CD4-positive, CD25-positive, alpha-beta regulatory T cell (primary cell): ENCODE results near the gene MGAT5. TPM values are rescaled to one million over a fixed set of nuclear protein-coding genes. Genes with fewer than 3 reads are reported as not detected.

Experiments
- ATAC-seq, 2 donors: fragments of 150-1000 bp; cut with Tn5 transposase; one replicate each; pipeline ENCODE4 v1.10.0; 2021; ENCODE audit warnings: low read depth in 2 of 2, moderate number of reproducible peaks in 2 of 2, moderate library complexity in 1 of 2
- DNase-seq, 3 donors: peaks; one replicate each; pipeline versions ENCODE4 v3.0.0 to v3.0.0-alpha.2; 2012 to 2022; ENCODE audit warnings: mixed read lengths in 1 of 3
- H3K27ac ChIP-seq: one replicate; pipeline ENCODE4 v1.7.0; 2013; ENCODE audit warnings: mild to moderate bottlenecking, low read length; ENCODE audit not compliant: insufficient read depth, poor library complexity, severe bottlenecking
- H3K27me3 ChIP-seq: one replicate; pipeline ENCODE4 v1.7.0; 2013; ENCODE audit warnings: low read length; ENCODE audit not compliant: control insufficient read depth, insufficient read depth
- H3K36me3 ChIP-seq: one replicate; pipeline ENCODE4 v1.7.0; 2013; ENCODE audit warnings: mild to moderate bottlenecking, low read length, moderate library complexity; ENCODE audit not compliant: control insufficient read depth, insufficient read depth
- H3K4me1 ChIP-seq: 2 replicates; pipeline ENCODE4 v1.7.0; 2013; ENCODE audit warnings: mild to moderate bottlenecking, low read length; ENCODE audit not compliant: insufficient read depth, control insufficient read depth, poor library complexity, severe bottlenecking
- H3K4me3 ChIP-seq: one replicate; pipeline ENCODE4 v1.7.0; 2013; ENCODE audit warnings: low read depth, mild to moderate bottlenecking, low read length, moderate library complexity
- H3K9me3 ChIP-seq, 2 experiments: 1 replicate in 1 of 2; 2 replicates in 1 of 2; pipeline ENCODE4 v1.7.0; 2013; ENCODE audit warnings: low read length in 2 of 2, mild to moderate bottlenecking in 1 of 2, moderate library complexity in 1 of 2; ENCODE audit not compliant: control insufficient read depth in 2 of 2
- H3K27ac Mint-ChIP-seq, 3 donors: one replicate each; pipeline ENCODE4 v1.8.0; 2020 to 2022; ENCODE audit warnings: mild to moderate bottlenecking in 3 of 3, mixed read lengths in 3 of 3, moderate library complexity in 2 of 3
- H3K27me3 Mint-ChIP-seq: one replicate; pipeline ENCODE4 v1.8.0; 2022; ENCODE audit warnings: mild to moderate bottlenecking, mixed read lengths
- H3K36me3 Mint-ChIP-seq: one replicate; pipeline ENCODE4 v1.8.0; 2020; ENCODE audit warnings: mixed read lengths
- H3K4me1 Mint-ChIP-seq, 4 donors: one replicate each; pipeline ENCODE4 v1.8.0; 2020 to 2022; ENCODE audit warnings: mixed read lengths in 4 of 4, mild to moderate bottlenecking in 1 of 4
- H3K4me3 Mint-ChIP-seq, 4 donors: one replicate each; pipeline ENCODE4 v1.8.0; 2020 to 2022; ENCODE audit warnings: mild to moderate bottlenecking in 4 of 4, mixed read lengths in 4 of 4, moderate library complexity in 3 of 4
- H3K9me3 Mint-ChIP-seq, 7 donors: one replicate each; pipeline ENCODE4 v1.8.0; 2020 to 2022; ENCODE audit warnings: mixed read lengths in 7 of 7, mild to moderate bottlenecking in 3 of 7, moderate library complexity in 2 of 7
- polyA plus RNA-seq, 4 donors: library from polyadenylated mRNA; unstranded; fragments of 300-500 nt; fragmentation: Illumina TruSeq; gene quantifications; one replicate each; pipeline ENCODE4 v1.2.3, GENCODE V29; 2021
- total RNA-seq: library from RNA; stranded (reverse); gene quantifications from one replicate; pipeline ENCODE4 v1.2.3, GENCODE V29; 2022

Gene MGAT5
- total and polyA plus RNA-seq, 5 donors from 2014 or later, result 3.6 to 68.8 (median 6.9) TPM

- Mint-ChIP-seq H3K27me3 (no peaks in the 10 kb centered on the region), H3K4me3 (peak overlapping the region in 1 of 4 donors; percentile 80), H3K27ac (no peak overlapping the region), H3K9me3 (no peaks in the 10 kb centered on the region), H3K36me3 (peaks cover 7% of the 10 kb centered on the region), H3K4me1 (peaks cover 30 to 91% (median 67%) of the 10 kb centered on the region in 4 donors)
- Histone ChIP-seq H3K27me3 (no peaks in the 10 kb centered on the region), H3K9me3 (no peaks in the 10 kb centered on the region), H3K4me3 (no peak overlapping the region), H3K27ac (no peak overlapping the region), H3K36me3 (no peaks in the 10 kb centered on the region), H3K4me1 (peaks cover 48% of the 10 kb centered on the region)
- no peak for DNase-seq
- no peak for ATAC-seq
Observed at GRCh38 chr2:134246154-134246874, 7.6 kb upstream of the MGAT5 start.

- DNase-seq, result no peak
- Histone ChIP-seq H3K36me3 (no peaks in the 10 kb centered on the region), H3K27ac (no peak overlapping the region), H3K9me3 (no peaks in the 10 kb centered on the region), H3K27me3 (no peaks in the 10 kb centered on the region), H3K4me3 (peak overlapping the region; percentile 2), H3K4me1 (peaks cover 54% of the 10 kb centered on the region)
- Mint-ChIP-seq H3K27me3 (no peaks in the 10 kb centered on the region), H3K4me3 (peak overlapping the region in 1 of 4 donors; percentile 7), H3K27ac (no peak overlapping the region), H3K4me1 (peaks cover 38 to 95% (median 71%) of the 10 kb centered on the region in 4 donors), H3K36me3 (peaks cover 11% of the 10 kb centered on the region), H3K9me3 (no peaks in the 10 kb centered on the region)
- ATAC-seq, result no peak
Observed at GRCh38 chr2:134247679-134248078, 6.2 kb upstream of the MGAT5 start.

GRCh38 chr2:134248913-134249312 lies 5.0 kb upstream of the MGAT5 start:
- no peak overlapping the region for H3K27ac ChIP-seq

GRCh38 chr2:134249755-134250154 lies 4.1 kb upstream of the MGAT5 start:
- Mint-ChIP-seq H3K4me1 (peaks cover 41 to 89% (median 67%) of the 10 kb centered on the region in 4 donors), H3K27ac (peak overlapping the region in 1 of 3 donors; percentile 1), H3K27me3 (no peaks in the 10 kb centered on the region), H3K9me3 (peaks cover 0 to 1% (median 0%) of the 10 kb centered on the region in 7 donors), H3K36me3 (peaks cover 28% of the 10 kb centered on the region), H3K4me3 (peak overlapping the region; percentile 1 to 57 (median 10))
- H3K27ac ChIP-seq, result no peak overlapping the region
- peaks cover 7% of the 10 kb centered on the region for H3K36me3 ChIP-seq
- H3K27me3 ChIP-seq, result no peaks in the 10 kb centered on the region
- peaks cover 58% of the 10 kb centered on the region for H3K4me1 ChIP-seq
- H3K4me3 ChIP-seq, result peak overlapping the region; percentile 56
- ATAC-seq, result peak; percentile 19 to 27
- no peaks in the 10 kb centered on the region for H3K9me3 ChIP-seq
- peak in 1 of 3 donors; percentile 34 for DNase-seq

More at GRCh38 chr2:134248913-134249312, 5.0 kb upstream of the MGAT5 start:
- Mint-ChIP-seq H3K27me3 (no peaks in the 10 kb centered on the region), H3K9me3 (peaks cover 0 to 1% (median 0%) of the 10 kb centered on the region in 7 donors), H3K4me3 (peak overlapping the region in 1 of 4 donors; percentile 8), H3K27ac (peak overlapping the region in 2 of 3 donors; percentile 1 to 90), H3K36me3 (peaks cover 20% of the 10 kb centered on the region), H3K4me1 (peaks cover 44 to 94% (median 71%) of the 10 kb centered on the region in 4 donors)
- ATAC-seq (no peak), DNase-seq (no peak)
- H3K9me3 ChIP-seq, result no peaks in the 10 kb centered on the region
- no peaks in the 10 kb centered on the region for H3K36me3 ChIP-seq
- H3K27me3 ChIP-seq, result no peaks in the 10 kb centered on the region
- H3K4me3 ChIP-seq, result no peak overlapping the region
- H3K4me1 ChIP-seq, result peaks cover 65% of the 10 kb centered on the region

- no peak overlapping the region for H3K4me3 ChIP-seq
Observed at GRCh38 chr2:134250840-134251461, 2.9 kb upstream of the MGAT5 start.

GRCh38 chr2:134252092-134252750 lies 1.7 kb upstream of the MGAT5 start:
- no peaks in the 10 kb centered on the region for H3K9me3 ChIP-seq
- H3K4me3 ChIP-seq, result no peak overlapping the region
- H3K36me3 ChIP-seq, result peaks cover 10% of the 10 kb centered on the region
- Mint-ChIP-seq H3K27ac (peak overlapping the region in 1 of 3 donors; percentile 69), H3K36me3 (peaks cover 36% of the 10 kb centered on the region), H3K9me3 (peaks cover 0 to 1% (median 0%) of the 10 kb centered on the region in 7 donors), H3K4me1 (peaks cover 33 to 81% (median 53%) of the 10 kb centered on the region in 4 donors), H3K27me3 (no peaks in the 10 kb centered on the region), H3K4me3 (peak overlapping the region in 3 of 4 donors; percentile 9 to 49 (median 18))
- DNase-seq (no peak), ATAC-seq (peak in 1 of 2 donors; percentile 29)
- no peaks in the 10 kb centered on the region for H3K27me3 ChIP-seq
- H3K27ac ChIP-seq, result no peak overlapping the region
- H3K4me1 ChIP-seq, result peaks cover 45% of the 10 kb centered on the region

More at GRCh38 chr2:134250840-134251461, 2.9 kb upstream of the MGAT5 start:
- peaks cover 0 to 1% (median 0%) of the 10 kb centered on the region in 7 donors for H3K9me3 Mint-ChIP-seq
- Histone ChIP-seq H3K36me3 (peaks cover 10% of the 10 kb centered on the region), H3K4me1 (peaks cover 49% of the 10 kb centered on the region), H3K27ac (no peak overlapping the region), H3K9me3 (no peaks in the 10 kb centered on the region), H3K27me3 (no peaks in the 10 kb centered on the region)
- no peaks in the 10 kb centered on the region for H3K27me3 Mint-ChIP-seq
- H3K27ac Mint-ChIP-seq, result peak overlapping the region in 1 of 3 donors; percentile 81
- peaks cover 36% of the 10 kb centered on the region for H3K36me3 Mint-ChIP-seq
- H3K4me1 Mint-ChIP-seq, result peaks cover 41 to 84% (median 60%) of the 10 kb centered on the region in 4 donors
- H3K4me3 Mint-ChIP-seq, result peak overlapping the region in 1 of 4 donors; percentile 35
- DNase-seq (no peak), ATAC-seq (no peak)

- ATAC-seq (no peak), DNase-seq (peak in 1 of 3 donors; percentile 36)
- no peak overlapping the region for H3K4me3 ChIP-seq
- peaks cover 0 to 1% (median 0%) of the 10 kb centered on the region in 7 donors for H3K9me3 Mint-ChIP-seq
- H3K27me3 Mint-ChIP-seq, result no peaks in the 10 kb centered on the region
- no peak overlapping the region for H3K4me3 Mint-ChIP-seq
- peaks cover 33 to 81% (median 57%) of the 10 kb centered on the region in 4 donors for H3K4me1 Mint-ChIP-seq
- no peak overlapping the region for H3K27ac Mint-ChIP-seq
- peaks cover 36% of the 10 kb centered on the region for H3K36me3 Mint-ChIP-seq
- no peak overlapping the region for H3K27ac ChIP-seq
- no peaks in the 10 kb centered on the region for H3K27me3 ChIP-seq
- no peaks in the 10 kb centered on the region for H3K9me3 ChIP-seq
- peaks cover 10% of the 10 kb centered on the region for H3K36me3 ChIP-seq
- peaks cover 50% of the 10 kb centered on the region for H3K4me1 ChIP-seq
Observed at GRCh38 chr2:134253117-134253704, 661 bp upstream of the MGAT5 start.
